Measurements from ENCODE around the gene MAP4K5.

GRCh38 chr14:50395448-50395847 lies 136.9 kb downstream of the MAP4K5 start:
- TF ChIP-seq CTCF (conservative IDR thresholded peaks at IDR 0.05 in 1 of 2, IDR thresholded peaks at IDR 0.05 in 1 of 2; ENCODE audit: extremely low read depth in 1 of 2, insufficient read depth in 1 of 2, low read depth in 1 of 2, low read length in 2 of 2) (no peak), EZH2 (IDR thresholded peaks at IDR 0.05; ENCODE audit: borderline replicate concordance, low read length) (no peak)
